HCT116 (cell line): ENCODE data around the gene DIP2C.

Experiments used
- CEBPB ChIP-seq: IDR thresholded peaks from 2 replicates; pipeline ENCODE4 v1.6.1; 2012; ENCODE audit warnings: low read depth
- EZH2 ChIP-seq: fragments of 200-600 bp; sonication (generic); IDR thresholded peaks from 2 replicates; pipeline ENCODE4 v1.6.1; 2017; ENCODE audit warnings: antibody characterized with exemption, mixed run types
- JUND ChIP-seq: IDR thresholded peaks from 2 replicates; pipeline ENCODE4 v1.6.1; 2012
- POLR2A ChIP-seq: IDR thresholded peaks from 2 replicates; pipeline ENCODE4 v1.7.0; 2011; ENCODE audit warnings: borderline replicate concordance; ENCODE audit not compliant: insufficient read depth, insufficient read length; ENCODE audit errors: extremely low read depth
- POLR2AphosphoS5 ChIP-seq: IDR thresholded peaks from 2 replicates; pipeline ENCODE4 v1.6.1; 2011; ENCODE audit warnings: mild to moderate bottlenecking, low read depth, low read length, moderate library complexity
- TCF7L2 ChIP-seq: IDR thresholded peaks from 2 replicates; pipeline ENCODE4 v1.7.0; 2011; ENCODE audit warnings: borderline replicate concordance, inconsistent platforms; ENCODE audit not compliant: insufficient read depth, insufficient read length; ENCODE audit errors: extremely low read depth
- TF ChIP-seq, protein P1 (sequence below), 3 experiments: fragments of 200-600 bp in 1 of 3; sonication (generic) in 1 of 3; IDR thresholded peaks in 2 of 3; conservative IDR thresholded peaks in 1 of 3; 2 replicates each; pipeline ENCODE4 v1.5.1; 2012 to 2017; ENCODE audit warnings: low read depth in 2 of 3, low read length in 2 of 3, antibody characterized with exemption in 1 of 3, borderline replicate concordance in 1 of 3, control low read depth in 1 of 3, mild to moderate bottlenecking in 1 of 3, mixed read lengths in 1 of 3, mixed run types in 1 of 3, moderate library complexity in 1 of 3; ENCODE audit not compliant: insufficient read depth in 1 of 3
- TF ChIP-seq, protein P2 (sequence below): IDR thresholded peaks from 2 replicates; pipeline ENCODE4 v1.6.1; 2012

DNA sequence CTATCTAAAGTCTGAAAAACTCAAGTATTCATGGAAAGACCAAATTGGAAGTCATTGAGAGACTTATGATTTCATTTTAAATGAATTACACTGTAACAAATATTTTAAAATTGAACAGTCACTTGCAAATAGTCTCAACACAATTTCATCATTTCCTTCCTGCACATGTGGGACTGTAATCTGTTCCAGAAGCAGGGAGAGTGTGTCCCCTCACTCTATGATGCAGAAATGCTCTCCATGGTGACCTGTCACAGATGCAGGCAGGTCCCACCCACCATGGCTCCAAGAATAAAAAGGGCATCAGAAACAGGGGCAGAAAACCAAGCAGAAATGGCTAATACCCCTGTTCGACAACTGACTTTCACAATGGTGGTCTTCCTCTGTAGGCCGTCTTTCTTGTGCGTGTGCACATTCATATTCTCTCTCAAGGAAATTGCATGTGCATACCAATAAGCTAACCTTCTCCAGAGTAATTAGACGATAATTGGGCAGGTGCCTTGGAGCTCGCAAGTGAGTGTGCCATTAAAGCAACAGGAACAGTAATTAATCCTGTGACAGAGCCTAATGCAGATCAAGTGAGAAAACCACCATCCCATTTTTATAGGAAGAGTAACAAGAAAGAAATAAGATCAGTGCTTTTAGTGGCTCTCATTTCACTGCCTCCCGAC lies 383.3 kb downstream of the DIP2C start:
- TF ChIP-seq TCF7L2 (no peak), JUND (no peak), EZH2 (no peak), POLR2AphosphoS5 (no peak), POLR2A (no peak), CEBPB (no peak)
- TF ChIP-seq, protein P1, sequence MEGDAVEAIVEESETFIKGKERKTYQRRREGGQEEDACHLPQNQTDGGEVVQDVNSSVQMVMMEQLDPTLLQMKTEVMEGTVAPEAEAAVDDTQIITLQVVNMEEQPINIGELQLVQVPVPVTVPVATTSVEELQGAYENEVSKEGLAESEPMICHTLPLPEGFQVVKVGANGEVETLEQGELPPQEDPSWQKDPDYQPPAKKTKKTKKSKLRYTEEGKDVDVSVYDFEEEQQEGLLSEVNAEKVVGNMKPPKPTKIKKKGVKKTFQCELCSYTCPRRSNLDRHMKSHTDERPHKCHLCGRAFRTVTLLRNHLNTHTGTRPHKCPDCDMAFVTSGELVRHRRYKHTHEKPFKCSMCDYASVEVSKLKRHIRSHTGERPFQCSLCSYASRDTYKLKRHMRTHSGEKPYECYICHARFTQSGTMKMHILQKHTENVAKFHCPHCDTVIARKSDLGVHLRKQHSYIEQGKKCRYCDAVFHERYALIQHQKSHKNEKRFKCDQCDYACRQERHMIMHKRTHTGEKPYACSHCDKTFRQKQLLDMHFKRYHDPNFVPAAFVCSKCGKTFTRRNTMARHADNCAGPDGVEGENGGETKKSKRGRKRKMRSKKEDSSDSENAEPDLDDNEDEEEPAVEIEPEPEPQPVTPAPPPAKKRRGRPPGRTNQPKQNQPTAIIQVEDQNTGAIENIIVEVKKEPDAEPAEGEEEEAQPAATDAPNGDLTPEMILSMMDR (IDR thresholded peaks at IDR 0.05 in 2 of 3, conservative IDR thresholded peaks at IDR 0.05 in 1 of 3; ENCODE audit: borderline replicate concordance in 1 of 3, insufficient read depth in 1 of 3, low read depth in 2 of 3, low read length in 2 of 3), result no peak
- TF ChIP-seq, protein P2, sequence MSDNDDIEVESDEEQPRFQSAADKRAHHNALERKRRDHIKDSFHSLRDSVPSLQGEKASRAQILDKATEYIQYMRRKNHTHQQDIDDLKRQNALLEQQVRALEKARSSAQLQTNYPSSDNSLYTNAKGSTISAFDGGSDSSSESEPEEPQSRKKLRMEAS, result no peak
